ENCODE data around the gene ZNF644. TPM values are rescaled to one million over a fixed set of nuclear protein-coding genes. Genes with fewer than 3 reads are reported as not detected.
A peak's percentile ranks its signal among the peaks of the same experiment; 100 is the strongest.

Gene ZNF644
- total RNA-seq, 1 donor from 2014 or later = 68.8 TPM

- TF ChIP-seq CTCF (conservative IDR thresholded peaks at IDR 0.05) = no peak
- Mint-ChIP-seq H3K27ac (ENCODE audit: unreplicated experiment) (no peak overlapping the region), H3K36me3 (ENCODE audit: low read depth) (peaks cover 10% of the 10 kb centered on the region), H3K9me3 (peaks cover 9% of the 10 kb centered on the region), H3K4me1 (peaks cover 36% of the 10 kb centered on the region), H3K27me3 (ENCODE audit: low read depth) (no peaks in the 10 kb centered on the region), H3K4me3 (peak overlapping the region; percentile 25)
- no peak for DNase-seq (ENCODE audit: low read depth, low spot score)
Measured at GRCh38 chr1:90925928-90926869, 95.6 kb downstream of the ZNF644 start.

GRCh38 chr1:90924982-90925381 lies 96.9 kb downstream of the ZNF644 start:
- Mint-ChIP-seq H3K27ac (ENCODE audit: unreplicated experiment) (no peak overlapping the region), H3K36me3 (ENCODE audit: low read depth) (peaks cover 10% of the 10 kb centered on the region), H3K9me3 (peaks cover 9% of the 10 kb centered on the region), H3K4me1 (peaks cover 36% of the 10 kb centered on the region), H3K4me3 (no peak overlapping the region), H3K27me3 (ENCODE audit: low read depth) (no peaks in the 10 kb centered on the region)
- DNase-seq (ENCODE audit: low read depth, low spot score) = no peak
- TF ChIP-seq CTCF (conservative IDR thresholded peaks at IDR 0.05) = no peak

GRCh38 chr1:90922996-90923395 lies 98.8 kb downstream of the ZNF644 start:
- Mint-ChIP-seq H3K27me3 (ENCODE audit: low read depth) (no peaks in the 10 kb centered on the region), H3K9me3 (peaks cover 6% of the 10 kb centered on the region), H3K36me3 (ENCODE audit: low read depth) (peaks cover 6% of the 10 kb centered on the region), H3K4me3 (no peak overlapping the region), H3K4me1 (peaks cover 36% of the 10 kb centered on the region), H3K27ac (ENCODE audit: unreplicated experiment) (no peak overlapping the region)
- no peak for TF ChIP-seq CTCF (conservative IDR thresholded peaks at IDR 0.05)
- DNase-seq (ENCODE audit: low read depth, low spot score) = no peak

GRCh38 chr1:90922202-90922601 lies 99.6 kb downstream of the ZNF644 start:
- TF ChIP-seq CTCF (conservative IDR thresholded peaks at IDR 0.05) = no peak
- DNase-seq (ENCODE audit: low read depth, low spot score) = no peak
- Mint-ChIP-seq H3K9me3 (peaks cover 6% of the 10 kb centered on the region), H3K4me3 (no peak overlapping the region), H3K4me1 (peaks cover 30% of the 10 kb centered on the region), H3K27me3 (ENCODE audit: low read depth) (no peaks in the 10 kb centered on the region), H3K27ac (ENCODE audit: unreplicated experiment) (no peak overlapping the region), H3K36me3 (ENCODE audit: low read depth) (peaks cover 7% of the 10 kb centered on the region)

- no peak overlapping the region for H3K27ac Mint-ChIP-seq (ENCODE audit: unreplicated experiment)
Measured at GRCh38 chr1:90919900-90920299, 101.9 kb downstream of the ZNF644 start.

More at GRCh38 chr1:90919900-90920299, 101.9 kb downstream of the ZNF644 start:
- H3K9me3 Mint-ChIP-seq = no peaks in the 10 kb centered on the region
- TF ChIP-seq CTCF (conservative IDR thresholded peaks at IDR 0.05) = no peak
- peaks cover 3% of the 10 kb centered on the region for H3K36me3 Mint-ChIP-seq (ENCODE audit: low read depth)
- peaks cover 11% of the 10 kb centered on the region for H3K4me1 Mint-ChIP-seq
- no peaks in the 10 kb centered on the region for H3K27me3 Mint-ChIP-seq (ENCODE audit: low read depth)
- DNase-seq (ENCODE audit: low read depth, low spot score) = no peak
- no peak overlapping the region for H3K4me3 Mint-ChIP-seq
